Measurements from ENCODE around the gene INTS6. TPM values are rescaled to one million over a fixed set of nuclear protein-coding genes. Genes with fewer than 3 reads are reported as not detected.

Gene INTS6
- total RNA-seq, 1 experiment from 2014 or later, result 26.6 TPM

DNA sequence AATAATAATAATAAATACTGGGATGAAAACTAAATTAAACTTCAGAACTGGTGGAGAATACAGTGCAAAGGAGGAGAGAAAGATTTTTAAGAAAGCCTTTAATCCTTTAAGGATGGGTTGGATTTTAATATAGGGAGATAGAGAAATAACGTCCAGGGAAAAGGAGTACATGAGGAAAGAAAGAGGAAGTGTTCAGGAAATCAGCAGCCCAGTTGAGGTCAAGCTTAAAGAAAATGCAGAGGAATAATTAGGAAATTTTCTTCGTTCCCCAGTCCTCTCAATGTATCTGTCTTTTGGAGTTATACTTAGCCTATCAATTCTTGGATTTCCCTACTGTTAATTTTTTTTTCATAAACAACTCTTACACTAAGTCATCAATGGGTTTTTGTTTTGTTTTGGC is 47.7 kb downstream of the INTS6 start:
- Histone ChIP-seq H3K9me2 (replicated peaks; ENCODE audit: low read length) (no peaks in the 10 kb centered on the region), H3F3A (ENCODE audit: low read length, unreplicated experiment) (no peaks in the 10 kb centered on the region), H4K20me1 (ENCODE audit: low read length) (peaks cover 3% of the 10 kb centered on the region; the same call in 1 of the 2 replicates), H2AFZ (ENCODE audit: low read length) (no peak overlapping the region), H3K4me2 (ENCODE audit: low read length) (no peak overlapping the region), H3K79me2 (ENCODE audit: low read length) (peaks cover 95% of the 10 kb centered on the region), H3K27ac (ENCODE audit: low read length) (no peak overlapping the region), H3K9me3 (ENCODE audit: low read length) (no peaks in the 10 kb centered on the region), H3K36me3 (ENCODE audit: low read depth, low read length) (0 out of 2 replicates have a peak, but pooled peaks cover 2% of the 10 kb centered on the region), H3K27me3 (ENCODE audit: low read length) (no peaks in the 10 kb centered on the region), H3K4me3 (ENCODE audit: low read length) (no peak overlapping the region), H3K4me1 (ENCODE audit: insufficient read depth, low read length) (no peaks in the 10 kb centered on the region), H3K9ac (ENCODE audit: low read length) (no peak overlapping the region)
- POLR2A ChIA-PET (ENCODE audit: unreplicated experiment), result no interaction called here
- BruUV-seq (replicated peaks), result no TSS peak
- TF ChIP-seq EZH2phosphoT487 (IDR thresholded peaks at IDR 0.05; ENCODE audit: borderline replicate concordance, low read length), result no peak
- TF ChIP-seq, protein P1, sequence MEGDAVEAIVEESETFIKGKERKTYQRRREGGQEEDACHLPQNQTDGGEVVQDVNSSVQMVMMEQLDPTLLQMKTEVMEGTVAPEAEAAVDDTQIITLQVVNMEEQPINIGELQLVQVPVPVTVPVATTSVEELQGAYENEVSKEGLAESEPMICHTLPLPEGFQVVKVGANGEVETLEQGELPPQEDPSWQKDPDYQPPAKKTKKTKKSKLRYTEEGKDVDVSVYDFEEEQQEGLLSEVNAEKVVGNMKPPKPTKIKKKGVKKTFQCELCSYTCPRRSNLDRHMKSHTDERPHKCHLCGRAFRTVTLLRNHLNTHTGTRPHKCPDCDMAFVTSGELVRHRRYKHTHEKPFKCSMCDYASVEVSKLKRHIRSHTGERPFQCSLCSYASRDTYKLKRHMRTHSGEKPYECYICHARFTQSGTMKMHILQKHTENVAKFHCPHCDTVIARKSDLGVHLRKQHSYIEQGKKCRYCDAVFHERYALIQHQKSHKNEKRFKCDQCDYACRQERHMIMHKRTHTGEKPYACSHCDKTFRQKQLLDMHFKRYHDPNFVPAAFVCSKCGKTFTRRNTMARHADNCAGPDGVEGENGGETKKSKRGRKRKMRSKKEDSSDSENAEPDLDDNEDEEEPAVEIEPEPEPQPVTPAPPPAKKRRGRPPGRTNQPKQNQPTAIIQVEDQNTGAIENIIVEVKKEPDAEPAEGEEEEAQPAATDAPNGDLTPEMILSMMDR (conservative IDR thresholded peaks at IDR 0.05; ENCODE audit: low read depth, low read length), result no peak
- TF ChIP-seq EZH2 (IDR thresholded peaks at IDR 0.05; ENCODE audit: low read length, unreplicated experiment), result no peak
- no peak for DNase-seq
- ATAC-seq, result no peak
- intact Hi-C loops (cut with micrococcal nuclease), result no loop called here
- CTCF ChIA-PET, result no interaction called here

DNA sequence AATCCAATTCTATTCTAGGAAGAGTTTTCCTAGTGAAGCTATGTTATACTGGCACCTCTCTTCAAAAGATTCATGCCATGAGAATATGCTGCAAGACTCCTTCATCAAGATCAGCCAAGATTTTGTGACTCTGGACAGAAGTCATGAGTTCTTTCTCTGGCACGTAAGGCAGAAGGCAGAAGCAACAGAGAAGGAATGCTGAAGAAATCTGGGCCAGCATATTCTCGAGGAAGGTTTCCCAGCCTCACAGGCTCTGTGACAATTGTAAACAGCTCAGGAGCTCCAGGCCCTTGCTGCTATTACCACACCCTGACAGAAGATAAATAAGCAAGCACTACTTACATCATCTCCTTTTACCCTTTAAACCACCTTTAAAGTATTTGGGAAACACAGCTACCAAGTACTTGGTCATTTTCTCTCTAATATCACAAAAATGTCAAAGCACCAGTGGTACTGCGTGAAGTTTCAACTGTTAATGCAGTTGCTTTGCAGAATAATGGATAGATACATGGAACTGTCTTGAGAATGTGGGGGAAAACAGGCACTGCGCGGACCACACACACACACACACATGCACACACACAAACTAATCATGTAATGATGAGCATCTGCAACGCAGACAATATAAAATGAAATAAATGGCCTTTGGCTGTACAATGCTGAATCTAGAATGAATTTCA is 55.4 kb downstream of the INTS6 start:
- DNase-seq, result no peak
- no peaks in the 10 kb centered on the region for H3F3A ChIP-seq (ENCODE audit: low read length, unreplicated experiment)
- no peak overlapping the region for H3K27ac ChIP-seq (ENCODE audit: low read length)
- TF ChIP-seq EZH2phosphoT487 (IDR thresholded peaks at IDR 0.05; ENCODE audit: borderline replicate concordance, low read length), result no peak
- TF ChIP-seq, protein P1 (conservative IDR thresholded peaks at IDR 0.05; ENCODE audit: low read depth, low read length), result no peak
- no peak for TF ChIP-seq EZH2 (IDR thresholded peaks at IDR 0.05; ENCODE audit: low read length, unreplicated experiment)
- peak; percentile 63; the same call in 1 of the 2 replicates for ATAC-seq
- no peaks in the 10 kb centered on the region for H3K9me3 ChIP-seq (ENCODE audit: low read length)
- H3K4me2 ChIP-seq (ENCODE audit: low read length), result no peak overlapping the region
- POLR2A ChIA-PET (ENCODE audit: unreplicated experiment), result interaction anchor here (0.6 to 0.7 kb wide), 2 partner anchors 302 to 362 kb away, joined by 3 to 4 read pairs; no protein-coding TSS in a partner anchor
- no TSS peak for BruUV-seq (replicated peaks)
- H3K27me3 ChIP-seq (ENCODE audit: low read length), result no peaks in the 10 kb centered on the region
- no peaks in the 10 kb centered on the region for H4K20me1 ChIP-seq (ENCODE audit: low read length)
- H3K79me2 ChIP-seq (ENCODE audit: low read length), result peaks cover 77% of the 10 kb centered on the region
- CTCF ChIA-PET, result no interaction called here
- no peaks in the 10 kb centered on the region for H3K4me1 ChIP-seq (ENCODE audit: insufficient read depth, low read length)
- H3K9me2 ChIP-seq (replicated peaks; ENCODE audit: low read length), result no peaks in the 10 kb centered on the region
- intact Hi-C loops (cut with micrococcal nuclease), result no loop called here
- no peak overlapping the region for H3K9ac ChIP-seq (ENCODE audit: low read length)
- no peaks in the 10 kb centered on the region for H3K36me3 ChIP-seq (ENCODE audit: low read depth, low read length)
- no peak overlapping the region for H2AFZ ChIP-seq (ENCODE audit: low read length)
- no peak overlapping the region for H3K4me3 ChIP-seq (ENCODE audit: low read length)

DNA sequence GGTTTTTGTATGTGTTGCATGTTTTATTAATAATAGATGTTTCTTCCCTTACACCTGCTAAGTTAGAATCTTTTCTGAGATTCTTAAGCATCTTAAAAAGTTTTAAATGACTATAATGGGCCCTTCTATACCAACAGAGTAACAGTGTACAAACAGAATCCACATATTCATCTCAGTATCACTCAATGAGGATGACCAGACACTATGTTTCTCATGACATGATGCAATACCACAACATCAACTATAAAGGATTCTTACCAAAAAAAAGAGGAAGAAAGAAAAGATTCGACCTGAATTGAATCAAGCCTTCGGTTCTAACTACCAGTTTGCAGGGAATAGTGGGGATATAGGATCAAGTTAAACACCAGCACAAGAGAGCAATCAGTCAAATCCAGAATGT is 56.5 kb downstream of the INTS6 start:
- Histone ChIP-seq H4K20me1 (ENCODE audit: low read length) (no peaks in the 10 kb centered on the region), H2AFZ (ENCODE audit: low read length) (no peak overlapping the region), H3K36me3 (ENCODE audit: low read depth, low read length) (no peaks in the 10 kb centered on the region), H3F3A (ENCODE audit: low read length, unreplicated experiment) (no peaks in the 10 kb centered on the region), H3K4me1 (ENCODE audit: insufficient read depth, low read length) (no peaks in the 10 kb centered on the region), H3K4me3 (ENCODE audit: low read length) (no peak overlapping the region), H3K27me3 (ENCODE audit: low read length) (no peaks in the 10 kb centered on the region), H3K4me2 (ENCODE audit: low read length) (no peak overlapping the region), H3K9me2 (replicated peaks; ENCODE audit: low read length) (no peaks in the 10 kb centered on the region), H3K9me3 (ENCODE audit: low read length) (no peaks in the 10 kb centered on the region), H3K9ac (ENCODE audit: low read length) (no peak overlapping the region), H3K79me2 (ENCODE audit: low read length) (peaks cover 74% of the 10 kb centered on the region), H3K27ac (ENCODE audit: low read length) (no peak overlapping the region)
- ATAC-seq (no peak), DNase-seq (no peak)
- intact Hi-C loops (cut with micrococcal nuclease), result no loop called here
- no TSS peak for BruUV-seq (replicated peaks)
- ChIA-PET CTCF (no interaction called here), POLR2A (ENCODE audit: unreplicated experiment) (no interaction called here)
- TF ChIP-seq, protein P1 (conservative IDR thresholded peaks at IDR 0.05; ENCODE audit: low read depth, low read length), result no peak
- no peak for TF ChIP-seq EZH2 (IDR thresholded peaks at IDR 0.05; ENCODE audit: low read length, unreplicated experiment)
- TF ChIP-seq EZH2phosphoT487 (IDR thresholded peaks at IDR 0.05; ENCODE audit: borderline replicate concordance, low read length), result no peak

Data from PC-3 (cell line).